Memory B cell (primary cell): ENCODE measurements around the gene PPID.
"Not testable (repeated sequence)": the region's sequence is repeated elsewhere in the genome, so short reads cannot be mapped to it uniquely, and the experiment has no call there.

Experiments used
- ATAC-seq: fragments of 150-1000 bp; cut with Tn5 transposase; 2 replicates; pipeline ENCODE4 v1.10.0; 2021; ENCODE audit warnings: low read depth, mild to moderate bottlenecking, moderate library complexity
- DNase-seq, 2 donors: peaks; one replicate each; pipeline ENCODE4 v3.0.0; 2022; ENCODE audit warnings: low spot score in 2 of 2
- H3K27ac Mint-ChIP-seq: one replicate; pipeline ENCODE4 v1.8.0; 2022; ENCODE audit warnings: mild to moderate bottlenecking, moderate library complexity, mixed read lengths
- H3K27me3 Mint-ChIP-seq: one replicate; pipeline ENCODE4 v1.8.0; 2022; ENCODE audit warnings: mixed read lengths
- H3K36me3 Mint-ChIP-seq: one replicate; pipeline ENCODE4 v1.8.0; 2022; ENCODE audit warnings: mild to moderate bottlenecking, mixed read lengths
- H3K4me1 Mint-ChIP-seq: one replicate; pipeline ENCODE4 v1.8.0; 2022; ENCODE audit warnings: mixed read lengths
- H3K4me3 Mint-ChIP-seq: one replicate; pipeline ENCODE4 v1.8.0; 2022; ENCODE audit warnings: mild to moderate bottlenecking, moderate library complexity, mixed read lengths
- H3K9me3 Mint-ChIP-seq: one replicate; pipeline ENCODE4 v1.8.0; 2022; ENCODE audit warnings: mixed read lengths

PPID gene

GRCh38 chr4:158756588-158756987, 33.4 kb upstream of the PPID start:
- Mint-ChIP-seq H3K4me3 (no peak overlapping the region), H3K27me3 (peaks cover 16% of the 10 kb centered on the region), H3K36me3 (no peaks in the 10 kb centered on the region), H3K9me3 (peaks cover 7% of the 10 kb centered on the region), H3K4me1 (no peaks in the 10 kb centered on the region), H3K27ac (no peak overlapping the region)
- DNase-seq: no peak
- no peak for ATAC-seq

- not testable (repeated sequence) for H3K36me3 Mint-ChIP-seq, H3K9me3 Mint-ChIP-seq, DNase-seq, H3K27ac Mint-ChIP-seq, H3K4me1 Mint-ChIP-seq, ATAC-seq, H3K4me3 Mint-ChIP-seq
- H3K27me3 Mint-ChIP-seq: peaks cover 14% of the 10 kb centered on the region
These were observed 32.6 kb upstream of the PPID start for GRCh38 chr4:158755819-158756218.

- no peak for ATAC-seq
- DNase-seq: no peak
- Mint-ChIP-seq H3K27me3 (peaks cover 15% of the 10 kb centered on the region), H3K4me1 (no peaks in the 10 kb centered on the region), H3K4me3 (no peak overlapping the region), H3K27ac (no peak overlapping the region), H3K36me3 (no peaks in the 10 kb centered on the region), H3K9me3 (peaks cover 7% of the 10 kb centered on the region)
These were observed 31.4 kb upstream of the PPID start for GRCh38 chr4:158754385-158755180.

- no peak for ATAC-seq
- no peaks in the 10 kb centered on the region for H3K9me3 Mint-ChIP-seq
- DNase-seq: no peak
- no peaks in the 10 kb centered on the region for H3K4me1 Mint-ChIP-seq
- no peak overlapping the region for H3K4me3 Mint-ChIP-seq
- no peak overlapping the region for H3K27ac Mint-ChIP-seq
- H3K27me3 Mint-ChIP-seq: peaks cover 6% of the 10 kb centered on the region
- H3K36me3 Mint-ChIP-seq: no peaks in the 10 kb centered on the region
These were observed 27.2 kb upstream of the PPID start for GRCh38 chr4:158750379-158750778.

- not testable (repeated sequence) for H3K9me3 Mint-ChIP-seq, H3K4me3 Mint-ChIP-seq, H3K4me1 Mint-ChIP-seq, DNase-seq, H3K27me3 Mint-ChIP-seq, H3K27ac Mint-ChIP-seq, ATAC-seq, H3K36me3 Mint-ChIP-seq
These were observed 23.3 kb upstream of the PPID start for GRCh38 chr4:158746537-158746936.

- no peaks in the 10 kb centered on the region for H3K9me3 Mint-ChIP-seq
- H3K36me3 Mint-ChIP-seq: no peaks in the 10 kb centered on the region
- H3K27ac Mint-ChIP-seq: no peak overlapping the region
- no peak overlapping the region for H3K4me3 Mint-ChIP-seq
- ATAC-seq (no peak), DNase-seq (no peak)
- no peaks in the 10 kb centered on the region for H3K4me1 Mint-ChIP-seq
- peaks cover 11% of the 10 kb centered on the region for H3K27me3 Mint-ChIP-seq
These were observed 18.3 kb upstream of the PPID start for GRCh38 chr4:158741326-158742021.

- Mint-ChIP-seq H3K27me3 (peaks cover 15% of the 10 kb centered on the region), H3K27ac (no peak overlapping the region), H3K36me3 (no peaks in the 10 kb centered on the region), H3K4me3 (no peak overlapping the region), H3K4me1 (no peaks in the 10 kb centered on the region), H3K9me3 (no peaks in the 10 kb centered on the region)
- DNase-seq (no peak), ATAC-seq (no peak)
These were observed 16.4 kb upstream of the PPID start for GRCh38 chr4:158739600-158739999.

- H3K9me3 Mint-ChIP-seq: no peaks in the 10 kb centered on the region
- ATAC-seq (no peak), DNase-seq (no peak)
- no peak overlapping the region for H3K27ac Mint-ChIP-seq
- H3K4me3 Mint-ChIP-seq: no peak overlapping the region
- no peaks in the 10 kb centered on the region for H3K36me3 Mint-ChIP-seq
- no peaks in the 10 kb centered on the region for H3K4me1 Mint-ChIP-seq
- peaks cover 15% of the 10 kb centered on the region for H3K27me3 Mint-ChIP-seq
These were observed 15.7 kb upstream of the PPID start for GRCh38 chr4:158738866-158739265.

- H3K9me3 Mint-ChIP-seq: no peaks in the 10 kb centered on the region
- H3K4me3 Mint-ChIP-seq: no peak overlapping the region
- no peaks in the 10 kb centered on the region for H3K36me3 Mint-ChIP-seq
- peaks cover 26% of the 10 kb centered on the region for H3K27me3 Mint-ChIP-seq
- ATAC-seq (peak; percentile 76), DNase-seq (peak; percentile 22 to 29)
- H3K4me1 Mint-ChIP-seq: no peaks in the 10 kb centered on the region
- no peak overlapping the region for H3K27ac Mint-ChIP-seq
These were observed 6.7 kb upstream of the PPID start for GRCh38 chr4:158729716-158730559.

GRCh38 chr4:158728236-158728635, 5.0 kb upstream of the PPID start:
- ATAC-seq (no peak), DNase-seq (no peak)
- Mint-ChIP-seq H3K4me3 (no peak overlapping the region), H3K27me3 (peaks cover 26% of the 10 kb centered on the region), H3K36me3 (no peaks in the 10 kb centered on the region), H3K4me1 (peaks cover 5% of the 10 kb centered on the region), H3K27ac (no peak overlapping the region), H3K9me3 (no peaks in the 10 kb centered on the region)

GRCh38 chr4:158726633-158727032, 3.4 kb upstream of the PPID start:
- no peaks in the 10 kb centered on the region for H3K36me3 Mint-ChIP-seq
- no peak overlapping the region for H3K4me3 Mint-ChIP-seq
- no peaks in the 10 kb centered on the region for H3K9me3 Mint-ChIP-seq
- DNase-seq (no peak), ATAC-seq (no peak)
- H3K27me3 Mint-ChIP-seq: peaks cover 19% of the 10 kb centered on the region
- H3K4me1 Mint-ChIP-seq: peaks cover 11% of the 10 kb centered on the region
- H3K27ac Mint-ChIP-seq: no peak overlapping the region

GRCh38 chr4:158724637-158725036, 1.4 kb upstream of the PPID start:
- ATAC-seq (no peak), DNase-seq (no peak)
- Mint-ChIP-seq H3K27me3 (peaks cover 11% of the 10 kb centered on the region), H3K27ac (peak overlapping the region; percentile 54), H3K4me1 (peaks cover 15% of the 10 kb centered on the region), H3K4me3 (no peak overlapping the region), H3K36me3 (peaks cover 6% of the 10 kb centered on the region), H3K9me3 (no peaks in the 10 kb centered on the region)

- Mint-ChIP-seq H3K36me3 (peaks cover 23% of the 10 kb centered on the region), H3K27ac (peak overlapping the region; percentile 92), H3K4me1 (peaks cover 19% of the 10 kb centered on the region), H3K4me3 (peak overlapping the region; percentile 94), H3K27me3 (peaks cover 5% of the 10 kb centered on the region), H3K9me3 (no peaks in the 10 kb centered on the region)
- no peak for DNase-seq
- ATAC-seq: no peak
These were observed 792 bp downstream of the PPID start for GRCh38 chr4:158722291-158722916.

- Mint-ChIP-seq H3K4me3 (no peak overlapping the region), H3K9me3 (no peaks in the 10 kb centered on the region), H3K27ac (peak overlapping the region; percentile 92)
These were observed 1.5 kb downstream of the PPID start for GRCh38 chr4:158721680-158722079.

More at GRCh38 chr4:158721680-158722079, 1.5 kb downstream of the PPID start:
- DNase-seq: no peak
- H3K27me3 Mint-ChIP-seq: peaks cover 3% of the 10 kb centered on the region
- peaks cover 19% of the 10 kb centered on the region for H3K4me1 Mint-ChIP-seq
- ATAC-seq: no peak
- peaks cover 26% of the 10 kb centered on the region for H3K36me3 Mint-ChIP-seq
